ENCODE results near the gene CCDC14.

- TF ChIP-seq EZH2 (IDR thresholded peaks at IDR 0.05; ENCODE audit: borderline replicate concordance, insufficient read depth, low read length, poor library complexity, severe bottlenecking) (no peak), EP300 (conservative IDR thresholded peaks at IDR 0.05; ENCODE audit: poor library complexity, severe bottlenecking) (no peak), POLR2AphosphoS5 (IDR thresholded peaks at IDR 0.05) (no peak), CTCF (IDR thresholded peaks at IDR 0.05; ENCODE audit: poor library complexity, severe bottlenecking) (no peak), MXI1 (conservative IDR thresholded peaks at IDR 0.05; ENCODE audit: poor library complexity, severe bottlenecking) (no peak), TAF1 (IDR thresholded peaks at IDR 0.05; ENCODE audit: low read depth) (no peak), RAD21 (conservative IDR thresholded peaks at IDR 0.05) (no peak), SMC3 (conservative IDR thresholded peaks at IDR 0.05; ENCODE audit: poor library complexity) (no peak)
- TF ChIP-seq, protein P1, sequence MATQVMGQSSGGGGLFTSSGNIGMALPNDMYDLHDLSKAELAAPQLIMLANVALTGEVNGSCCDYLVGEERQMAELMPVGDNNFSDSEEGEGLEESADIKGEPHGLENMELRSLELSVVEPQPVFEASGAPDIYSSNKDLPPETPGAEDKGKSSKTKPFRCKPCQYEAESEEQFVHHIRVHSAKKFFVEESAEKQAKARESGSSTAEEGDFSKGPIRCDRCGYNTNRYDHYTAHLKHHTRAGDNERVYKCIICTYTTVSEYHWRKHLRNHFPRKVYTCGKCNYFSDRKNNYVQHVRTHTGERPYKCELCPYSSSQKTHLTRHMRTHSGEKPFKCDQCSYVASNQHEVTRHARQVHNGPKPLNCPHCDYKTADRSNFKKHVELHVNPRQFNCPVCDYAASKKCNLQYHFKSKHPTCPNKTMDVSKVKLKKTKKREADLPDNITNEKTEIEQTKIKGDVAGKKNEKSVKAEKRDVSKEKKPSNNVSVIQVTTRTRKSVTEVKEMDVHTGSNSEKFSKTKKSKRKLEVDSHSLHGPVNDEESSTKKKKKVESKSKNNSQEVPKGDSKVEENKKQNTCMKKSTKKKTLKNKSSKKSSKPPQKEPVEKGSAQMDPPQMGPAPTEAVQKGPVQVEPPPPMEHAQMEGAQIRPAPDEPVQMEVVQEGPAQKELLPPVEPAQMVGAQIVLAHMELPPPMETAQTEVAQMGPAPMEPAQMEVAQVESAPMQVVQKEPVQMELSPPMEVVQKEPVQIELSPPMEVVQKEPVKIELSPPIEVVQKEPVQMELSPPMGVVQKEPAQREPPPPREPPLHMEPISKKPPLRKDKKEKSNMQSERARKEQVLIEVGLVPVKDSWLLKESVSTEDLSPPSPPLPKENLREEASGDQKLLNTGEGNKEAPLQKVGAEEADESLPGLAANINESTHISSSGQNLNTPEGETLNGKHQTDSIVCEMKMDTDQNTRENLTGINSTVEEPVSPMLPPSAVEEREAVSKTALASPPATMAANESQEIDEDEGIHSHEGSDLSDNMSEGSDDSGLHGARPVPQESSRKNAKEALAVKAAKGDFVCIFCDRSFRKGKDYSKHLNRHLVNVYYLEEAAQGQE (IDR thresholded peaks at IDR 0.05; ENCODE audit: borderline replicate concordance): no peak
Measured at GRCh38 chr3:123884993-123885392, 76.0 kb downstream of the CCDC14 start.
